ENCODE measurements around the gene SLF2.

SLF2 gene

DNA sequence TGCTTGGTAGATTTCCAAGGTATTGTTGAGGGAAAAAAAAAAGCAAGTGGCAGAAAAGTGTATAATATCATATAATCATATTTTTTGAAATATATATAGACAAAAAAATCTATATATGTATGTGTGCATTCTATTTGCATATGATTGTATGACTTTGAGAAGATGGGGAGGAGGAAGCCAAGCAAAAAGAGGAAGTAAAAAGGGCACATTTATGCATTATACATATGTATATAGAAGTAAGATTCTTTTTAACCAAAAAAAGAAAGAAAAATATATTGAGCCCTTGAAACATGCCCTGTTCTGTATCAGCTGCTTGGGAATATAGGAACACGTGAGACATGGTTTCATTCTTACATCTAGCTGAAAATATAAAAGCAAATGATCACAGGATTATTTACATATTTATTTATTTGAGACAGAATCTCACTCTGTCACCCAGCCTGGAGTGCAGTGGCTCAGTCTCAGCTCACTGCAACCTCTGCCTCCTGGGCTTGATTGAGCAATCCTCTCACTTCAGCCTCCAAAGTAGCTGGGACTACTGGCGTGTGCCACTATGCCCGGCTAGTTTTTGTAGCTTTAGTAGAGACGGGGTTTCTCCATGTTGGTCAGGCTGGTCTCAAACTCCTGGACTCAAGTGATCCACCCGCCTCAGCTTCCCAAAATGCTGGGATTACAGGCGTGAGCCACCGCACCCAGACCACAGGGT lies 18.0 kb upstream of the SLF2 start:
- Histone ChIP-seq H3K79me2 (ENCODE audit: insufficient read depth, low read depth) (no peaks in the 10 kb centered on the region), H3K9ac (no peak overlapping the region), H3K4me3 (IDR thresholded peaks at IDR 0.05; ENCODE audit: insufficient read depth, low read depth, low read length) (no peak overlapping the region), H3K4me2 (no peak overlapping the region), H3K36me3 (ENCODE audit: insufficient read depth) (no peaks in the 10 kb centered on the region), H3K27me3 (ENCODE audit: insufficient read depth, low read depth) (no peaks in the 10 kb centered on the region; the same call in 1 of the 2 replicates), H3K4me1 (ENCODE audit: low read depth, poor library complexity, severe bottlenecking) (peaks cover 13% of the 10 kb centered on the region), H4K20me1 (ENCODE audit: insufficient read depth) (no peaks in the 10 kb centered on the region), H2AFZ (ENCODE audit: low read depth) (no peak overlapping the region), H3K27ac (no peak overlapping the region)
- TF ChIP-seq, protein P1, sequence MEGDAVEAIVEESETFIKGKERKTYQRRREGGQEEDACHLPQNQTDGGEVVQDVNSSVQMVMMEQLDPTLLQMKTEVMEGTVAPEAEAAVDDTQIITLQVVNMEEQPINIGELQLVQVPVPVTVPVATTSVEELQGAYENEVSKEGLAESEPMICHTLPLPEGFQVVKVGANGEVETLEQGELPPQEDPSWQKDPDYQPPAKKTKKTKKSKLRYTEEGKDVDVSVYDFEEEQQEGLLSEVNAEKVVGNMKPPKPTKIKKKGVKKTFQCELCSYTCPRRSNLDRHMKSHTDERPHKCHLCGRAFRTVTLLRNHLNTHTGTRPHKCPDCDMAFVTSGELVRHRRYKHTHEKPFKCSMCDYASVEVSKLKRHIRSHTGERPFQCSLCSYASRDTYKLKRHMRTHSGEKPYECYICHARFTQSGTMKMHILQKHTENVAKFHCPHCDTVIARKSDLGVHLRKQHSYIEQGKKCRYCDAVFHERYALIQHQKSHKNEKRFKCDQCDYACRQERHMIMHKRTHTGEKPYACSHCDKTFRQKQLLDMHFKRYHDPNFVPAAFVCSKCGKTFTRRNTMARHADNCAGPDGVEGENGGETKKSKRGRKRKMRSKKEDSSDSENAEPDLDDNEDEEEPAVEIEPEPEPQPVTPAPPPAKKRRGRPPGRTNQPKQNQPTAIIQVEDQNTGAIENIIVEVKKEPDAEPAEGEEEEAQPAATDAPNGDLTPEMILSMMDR (conservative IDR thresholded peaks at IDR 0.05; ENCODE audit: low read depth, low read length): no peak

- H3K9ac ChIP-seq: no peak overlapping the region
- TF ChIP-seq, protein P1 (conservative IDR thresholded peaks at IDR 0.05; ENCODE audit: low read depth, low read length): no peak
- H4K20me1 ChIP-seq (ENCODE audit: insufficient read depth): no peaks in the 10 kb centered on the region
- H3K27me3 ChIP-seq (ENCODE audit: insufficient read depth, low read depth): no peaks in the 10 kb centered on the region; the same call in 1 of the 2 replicates
- no peak overlapping the region for H3K4me3 ChIP-seq (IDR thresholded peaks at IDR 0.05; ENCODE audit: insufficient read depth, low read depth, low read length)
- no peaks in the 10 kb centered on the region for H3K36me3 ChIP-seq (ENCODE audit: insufficient read depth)
- no peak overlapping the region for H2AFZ ChIP-seq (ENCODE audit: low read depth)
- H3K79me2 ChIP-seq (ENCODE audit: insufficient read depth, low read depth): no peaks in the 10 kb centered on the region
- H3K4me1 ChIP-seq (ENCODE audit: low read depth, poor library complexity, severe bottlenecking): peaks cover 19% of the 10 kb centered on the region
- H3K4me2 ChIP-seq: no peak overlapping the region
- H3K27ac ChIP-seq: no peak overlapping the region
Measured at GRCh38 chr10:100895346-100895745, 17.4 kb upstream of the SLF2 start.

DNA sequence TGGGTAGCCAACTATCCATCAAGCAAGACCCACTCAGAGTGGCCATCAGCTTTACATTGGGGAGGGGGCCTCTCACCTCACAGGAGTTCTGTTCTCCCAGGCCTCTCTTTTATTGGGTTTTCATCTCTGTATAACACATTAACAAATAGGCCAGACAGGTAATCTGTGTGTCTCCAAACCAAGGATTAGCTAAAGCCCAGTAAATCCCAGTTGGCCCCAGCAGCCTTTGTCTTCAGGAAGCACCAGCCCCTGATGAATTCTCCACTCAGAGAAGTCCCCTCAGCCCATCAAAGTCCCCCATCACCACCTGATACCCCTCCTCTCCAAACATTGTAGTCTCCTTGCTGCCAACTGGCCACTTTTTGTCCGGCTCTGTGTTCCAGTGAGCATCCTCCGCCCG lies 16.9 kb upstream of the SLF2 start:
- Histone ChIP-seq H3K4me1 (ENCODE audit: low read depth, poor library complexity, severe bottlenecking) (peaks cover 19% of the 10 kb centered on the region), H2AFZ (ENCODE audit: low read depth) (no peak overlapping the region), H3K36me3 (ENCODE audit: insufficient read depth) (no peaks in the 10 kb centered on the region), H3K4me2 (no peak overlapping the region), H3K79me2 (ENCODE audit: insufficient read depth, low read depth) (no peaks in the 10 kb centered on the region), H3K27me3 (ENCODE audit: insufficient read depth, low read depth) (no peaks in the 10 kb centered on the region; the same call in 1 of the 2 replicates), H4K20me1 (ENCODE audit: insufficient read depth) (no peaks in the 10 kb centered on the region), H3K4me3 (IDR thresholded peaks at IDR 0.05; ENCODE audit: insufficient read depth, low read depth, low read length) (no peak overlapping the region), H3K27ac (no peak overlapping the region), H3K9ac (no peak overlapping the region)
- TF ChIP-seq, protein P1 (conservative IDR thresholded peaks at IDR 0.05; ENCODE audit: low read depth, low read length): no peak

DNA sequence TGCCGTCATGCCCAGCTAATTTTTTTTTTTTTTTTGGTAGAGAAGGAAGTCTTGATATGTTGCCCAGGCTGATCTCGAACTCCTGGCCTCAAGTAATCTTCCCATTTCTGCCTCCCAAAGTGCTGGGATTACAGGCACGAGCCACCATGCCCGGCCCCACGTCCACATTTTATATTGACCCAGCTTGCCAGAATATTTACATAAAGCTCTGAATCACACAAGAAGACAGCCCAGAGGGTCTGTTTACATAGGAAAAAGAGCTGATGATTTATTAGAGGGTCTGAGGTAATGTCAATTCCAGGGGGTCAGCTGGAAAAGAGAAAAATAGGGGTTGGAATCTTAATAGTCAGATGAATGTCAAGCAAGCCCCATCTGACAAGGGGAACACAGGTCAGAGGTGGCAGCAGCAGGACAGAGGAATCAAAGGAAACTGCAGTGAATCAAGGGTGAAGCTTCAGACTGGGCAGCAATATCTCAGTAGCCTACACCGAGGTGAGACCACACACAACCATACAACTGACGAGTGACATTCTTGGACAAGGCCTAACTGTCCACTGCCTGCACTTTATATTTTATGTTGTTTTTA lies 15.8 kb upstream of the SLF2 start:
- Histone ChIP-seq H3K9ac (no peak overlapping the region), H3K4me3 (IDR thresholded peaks at IDR 0.05; ENCODE audit: insufficient read depth, low read depth, low read length) (no peak overlapping the region), H2AFZ (ENCODE audit: low read depth) (no peak overlapping the region), H3K4me1 (ENCODE audit: low read depth, poor library complexity, severe bottlenecking) (peaks cover 19% of the 10 kb centered on the region), H4K20me1 (ENCODE audit: insufficient read depth) (no peaks in the 10 kb centered on the region), H3K27ac (no peak overlapping the region), H3K36me3 (ENCODE audit: insufficient read depth) (no peaks in the 10 kb centered on the region), H3K27me3 (ENCODE audit: insufficient read depth, low read depth) (peaks cover 4% of the 10 kb centered on the region; the same call in 1 of the 2 replicates), H3K79me2 (ENCODE audit: insufficient read depth, low read depth) (no peaks in the 10 kb centered on the region), H3K4me2 (no peak overlapping the region)
- TF ChIP-seq, protein P1 (conservative IDR thresholded peaks at IDR 0.05; ENCODE audit: low read depth, low read length): no peak
